ENCODE results near the gene ZNF367. TPM values are rescaled to one million over a fixed set of nuclear protein-coding genes. Genes with fewer than 3 reads are reported as not detected.
A peak's percentile ranks its signal among the peaks of the same experiment; 100 is the strongest.

The ZNF367 gene
- polyA plus RNA-seq, 1 donor: 8.2 TPM

- Histone ChIP-seq H3K27ac (ENCODE audit: low read length) (no peak overlapping the region), H3K27me3 (ENCODE audit: control insufficient read depth, insufficient read depth, low read length) (no peaks in the 10 kb centered on the region), H3K4me1 (ENCODE audit: control insufficient read depth, insufficient read depth, low read length) (no peaks in the 10 kb centered on the region), H3K4me3 (ENCODE audit: low read length) (no peak overlapping the region), H3K9me3 (ENCODE audit: control insufficient read depth, low read depth, low read length) (no peaks in the 10 kb centered on the region), H3K36me3 (ENCODE audit: control insufficient read depth, insufficient read depth, low read length) (no peaks in the 10 kb centered on the region)
- no peak for DNase-seq
- no CpG with 5 or more reads among the region's 4 CpGs for WGBS (ENCODE audit: insufficient coverage, low lambda C conversion rate)
Observed at GRCh38 chr9:96457266-96457665, 39.1 kb upstream of the ZNF367 start.

- Histone ChIP-seq H3K27ac (ENCODE audit: low read length) (no peak overlapping the region), H3K36me3 (ENCODE audit: control insufficient read depth, insufficient read depth, low read length) (no peaks in the 10 kb centered on the region), H3K4me1 (ENCODE audit: control insufficient read depth, insufficient read depth, low read length) (no peaks in the 10 kb centered on the region), H3K9me3 (ENCODE audit: control insufficient read depth, low read depth, low read length) (no peaks in the 10 kb centered on the region), H3K27me3 (ENCODE audit: control insufficient read depth, insufficient read depth, low read length) (peaks cover 14% of the 10 kb centered on the region), H3K4me3 (ENCODE audit: low read length) (no peak overlapping the region)
- no CpG with 5 or more reads among the region's 2 CpGs for WGBS (ENCODE audit: insufficient coverage, low lambda C conversion rate)
- DNase-seq: peak in 1 of 2 donors; percentile 11
Observed at GRCh38 chr9:96453625-96454024, 35.5 kb upstream of the ZNF367 start.

- peak overlapping the region; percentile 61 for H3K4me3 ChIP-seq (ENCODE audit: low read length)
- no peak overlapping the region for H3K27ac ChIP-seq (ENCODE audit: low read length)
- DNase-seq: peak in 1 of 2 donors; percentile 52
- H3K9me3 ChIP-seq (ENCODE audit: control insufficient read depth, low read depth, low read length): no peaks in the 10 kb centered on the region
- H3K27me3 ChIP-seq (ENCODE audit: control insufficient read depth, insufficient read depth, low read length): peaks cover 20% of the 10 kb centered on the region
- H3K36me3 ChIP-seq (ENCODE audit: control insufficient read depth, insufficient read depth, low read length): no peaks in the 10 kb centered on the region
- no peaks in the 10 kb centered on the region for H3K4me1 ChIP-seq (ENCODE audit: control insufficient read depth, insufficient read depth, low read length)
- WGBS (ENCODE audit: insufficient coverage, low lambda C conversion rate): no CpG with 5 or more reads among the region's 63 CpGs
Observed at GRCh38 chr9:96450613-96451528, 32.7 kb upstream of the ZNF367 start.

GRCh38 chr9:96449845-96450612 is 31.9 kb upstream of the ZNF367 start, which contains the start of gene HABP4:
TSS of gene HABP4 (plus strand) at chr9:96450169. CDS start at chr9:96450280, 111 bp downstream.
- H3K4me3 ChIP-seq (ENCODE audit: low read length): peak within 1 kb of the TSS; percentile 61
- peak; percentile 95 to 96 for DNase-seq
- peak within 1 kb of the TSS; percentile 51 for H3K27ac ChIP-seq (ENCODE audit: low read length)
- peaks cover 20% of the 10 kb centered on the region for H3K27me3 ChIP-seq (ENCODE audit: control insufficient read depth, insufficient read depth, low read length)
- no peaks in the 10 kb centered on the region for H3K9me3 ChIP-seq (ENCODE audit: control insufficient read depth, low read depth, low read length)
- WGBS (ENCODE audit: insufficient coverage, low lambda C conversion rate): no CpG with 5 or more reads among the region's 108 CpGs
- no peaks in the 10 kb centered on the region for H3K36me3 ChIP-seq (ENCODE audit: control insufficient read depth, insufficient read depth, low read length)
- no peaks in the 10 kb centered on the region for H3K4me1 ChIP-seq (ENCODE audit: control insufficient read depth, insufficient read depth, low read length)

- no peaks in the 10 kb centered on the region for H3K9me3 ChIP-seq (ENCODE audit: control insufficient read depth, low read depth, low read length)
- DNase-seq: no peak
- peaks cover 20% of the 10 kb centered on the region for H3K27me3 ChIP-seq (ENCODE audit: control insufficient read depth, insufficient read depth, low read length)
- peak overlapping the region; percentile 51 for H3K27ac ChIP-seq (ENCODE audit: low read length)
- peak overlapping the region; percentile 57 for H3K4me3 ChIP-seq (ENCODE audit: low read length)
- H3K4me1 ChIP-seq (ENCODE audit: control insufficient read depth, insufficient read depth, low read length): no peaks in the 10 kb centered on the region
- no CpG with 5 or more reads among the region's 7 CpGs for WGBS (ENCODE audit: insufficient coverage, low lambda C conversion rate)
- no peaks in the 10 kb centered on the region for H3K36me3 ChIP-seq (ENCODE audit: control insufficient read depth, insufficient read depth, low read length)
Observed at GRCh38 chr9:96449523-96449844, 31.3 kb upstream of the ZNF367 start.

- H3K36me3 ChIP-seq (ENCODE audit: control insufficient read depth, insufficient read depth, low read length): no peaks in the 10 kb centered on the region
- H3K27ac ChIP-seq (ENCODE audit: low read length): no peak overlapping the region
- H3K4me3 ChIP-seq (ENCODE audit: low read length): no peak overlapping the region
- WGBS (ENCODE audit: insufficient coverage, low lambda C conversion rate): no CpG with 5 or more reads among the region's 11 CpGs
- no peaks in the 10 kb centered on the region for H3K4me1 ChIP-seq (ENCODE audit: control insufficient read depth, insufficient read depth, low read length)
- H3K27me3 ChIP-seq (ENCODE audit: control insufficient read depth, insufficient read depth, low read length): peaks cover 20% of the 10 kb centered on the region
- DNase-seq: no peak
- no peaks in the 10 kb centered on the region for H3K9me3 ChIP-seq (ENCODE audit: control insufficient read depth, low read depth, low read length)
Observed at GRCh38 chr9:96448546-96449170, 30.5 kb upstream of the ZNF367 start.

- Histone ChIP-seq H3K4me1 (ENCODE audit: control insufficient read depth, insufficient read depth, low read length) (no peaks in the 10 kb centered on the region), H3K27ac (ENCODE audit: low read length) (no peak overlapping the region), H3K27me3 (ENCODE audit: control insufficient read depth, insufficient read depth, low read length) (peaks cover 20% of the 10 kb centered on the region), H3K36me3 (ENCODE audit: control insufficient read depth, insufficient read depth, low read length) (no peaks in the 10 kb centered on the region), H3K4me3 (ENCODE audit: low read length) (no peak overlapping the region), H3K9me3 (ENCODE audit: control insufficient read depth, low read depth, low read length) (no peaks in the 10 kb centered on the region)
- 88% methylated on average over 1 of the region's 3 CpGs for WGBS (ENCODE audit: insufficient coverage, low lambda C conversion rate)
- DNase-seq: no peak
Observed at GRCh38 chr9:96447406-96447805, 29.2 kb upstream of the ZNF367 start.

GRCh38 chr9:96442491-96442890 is 24.3 kb upstream of the ZNF367 start:
- Histone ChIP-seq H3K36me3 (ENCODE audit: control insufficient read depth, insufficient read depth, low read length) (no peaks in the 10 kb centered on the region), H3K27ac (ENCODE audit: low read length) (no peak overlapping the region), H3K27me3 (ENCODE audit: control insufficient read depth, insufficient read depth, low read length) (peaks cover 3% of the 10 kb centered on the region), H3K9me3 (ENCODE audit: control insufficient read depth, low read depth, low read length) (no peaks in the 10 kb centered on the region), H3K4me3 (ENCODE audit: low read length) (no peak overlapping the region), H3K4me1 (ENCODE audit: control insufficient read depth, insufficient read depth, low read length) (no peaks in the 10 kb centered on the region)
- DNase-seq: no peak
- no CpG with 5 or more reads among the region's 3 CpGs for WGBS (ENCODE audit: insufficient coverage, low lambda C conversion rate)

- H3K27me3 ChIP-seq (ENCODE audit: control insufficient read depth, insufficient read depth, low read length): no peaks in the 10 kb centered on the region
- H3K36me3 ChIP-seq (ENCODE audit: control insufficient read depth, insufficient read depth, low read length): no peaks in the 10 kb centered on the region
- no peaks in the 10 kb centered on the region for H3K9me3 ChIP-seq (ENCODE audit: control insufficient read depth, low read depth, low read length)
- H3K4me1 ChIP-seq (ENCODE audit: control insufficient read depth, insufficient read depth, low read length): no peaks in the 10 kb centered on the region
- peak in 1 of 2 donors; percentile 9 for DNase-seq
- H3K4me3 ChIP-seq (ENCODE audit: low read length): no peak overlapping the region
- H3K27ac ChIP-seq (ENCODE audit: low read length): no peak overlapping the region
- WGBS (ENCODE audit: insufficient coverage, low lambda C conversion rate): no CpG with 5 or more reads among the region's 5 CpGs
Observed at GRCh38 chr9:96441798-96442445, 23.8 kb upstream of the ZNF367 start.

GRCh38 chr9:96440671-96441199 is 22.6 kb upstream of the ZNF367 start:
- no peaks in the 10 kb centered on the region for H3K9me3 ChIP-seq (ENCODE audit: control insufficient read depth, low read depth, low read length)
- H3K4me3 ChIP-seq (ENCODE audit: low read length): no peak overlapping the region
- no peak for DNase-seq
- WGBS (ENCODE audit: insufficient coverage, low lambda C conversion rate): no CpG with 5 or more reads among the region's 5 CpGs
- H3K27ac ChIP-seq (ENCODE audit: low read length): no peak overlapping the region
- no peaks in the 10 kb centered on the region for H3K36me3 ChIP-seq (ENCODE audit: control insufficient read depth, insufficient read depth, low read length)
- H3K27me3 ChIP-seq (ENCODE audit: control insufficient read depth, insufficient read depth, low read length): no peaks in the 10 kb centered on the region
- H3K4me1 ChIP-seq (ENCODE audit: control insufficient read depth, insufficient read depth, low read length): no peaks in the 10 kb centered on the region
